CD4-positive, alpha-beta T cell treated with Interleukin-21 for 1 hour (primary cell): ENCODE results near the gene PCDHGB5.
A peak's percentile ranks its signal among the peaks of the same experiment; 100 is the strongest.
"Not testable (repeated sequence)": the region's sequence is repeated elsewhere in the genome, so short reads cannot be mapped to it uniquely, and the experiment has no call there.

Experiments used
- DNase-seq: peaks from one replicate; pipeline ENCODE4 v3.0.0-alpha.2; 2020

PCDHGB5 gene

DNA sequence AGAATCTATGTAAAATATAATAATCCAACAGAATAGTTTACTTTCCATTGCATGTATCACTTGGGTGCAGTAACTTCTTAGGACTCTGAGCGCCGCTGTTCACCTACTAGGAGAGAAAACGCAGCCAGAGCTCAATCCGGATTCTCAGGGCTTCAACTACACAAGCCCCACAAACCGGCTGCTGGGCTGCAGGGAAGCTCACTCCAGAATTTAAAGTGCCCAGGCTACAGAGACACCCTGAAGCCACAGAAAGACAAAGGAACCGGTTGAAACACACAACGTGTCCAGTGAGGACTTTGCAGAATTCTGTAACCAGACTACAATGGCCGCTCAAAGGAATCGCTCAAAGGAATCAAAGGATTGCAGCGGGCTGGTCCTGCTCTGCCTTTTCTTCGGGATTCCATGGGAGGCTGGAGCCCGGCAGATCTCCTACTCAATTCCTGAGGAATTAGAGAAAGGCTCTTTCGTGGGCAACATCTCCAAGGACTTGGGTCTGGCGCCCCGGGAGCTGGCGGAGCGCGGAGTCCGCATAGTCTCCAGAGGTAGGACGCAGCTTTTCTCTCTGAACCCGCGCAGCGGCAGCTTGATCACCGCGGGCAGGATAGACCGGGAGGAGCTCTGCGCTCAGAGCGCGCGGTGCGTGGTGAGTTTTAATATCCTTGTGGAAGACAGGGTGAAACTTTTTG is 15.2 kb downstream of the PCDHGB5 start, which contains the start of gene PCDHGA10:
PCDHGA10 (plus strand) TSS at position 134 of the 686 bp plus-strand sequence; CDS start at position 323, 189 bp downstream.
- DNase-seq: peak; percentile 63

DNA sequence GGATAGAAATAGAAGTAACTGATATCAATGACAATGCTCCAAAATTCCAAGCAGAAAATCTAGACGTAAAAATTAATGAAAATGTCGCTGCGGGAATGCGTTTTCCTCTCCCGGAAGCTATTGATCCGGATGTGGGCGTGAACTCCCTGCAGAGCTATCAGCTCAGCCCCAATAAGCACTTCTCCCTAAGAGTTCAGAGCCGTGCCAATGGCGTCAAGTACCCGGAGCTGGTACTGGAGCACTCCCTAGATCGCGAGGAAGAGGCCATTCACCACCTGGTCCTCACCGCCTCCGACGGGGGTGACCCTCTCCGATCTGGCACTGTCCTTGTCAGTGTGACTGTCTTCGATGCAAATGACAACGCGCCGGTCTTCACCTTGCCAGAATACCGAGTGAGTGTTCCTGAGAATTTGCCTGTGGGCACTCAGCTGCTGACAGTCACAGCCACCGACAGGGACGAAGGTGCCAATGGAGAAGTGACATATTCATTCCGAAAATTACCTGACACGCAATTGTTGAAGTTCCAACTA is 15.9 kb downstream of the PCDHGB5 start:
- no peak for DNase-seq

DNA sequence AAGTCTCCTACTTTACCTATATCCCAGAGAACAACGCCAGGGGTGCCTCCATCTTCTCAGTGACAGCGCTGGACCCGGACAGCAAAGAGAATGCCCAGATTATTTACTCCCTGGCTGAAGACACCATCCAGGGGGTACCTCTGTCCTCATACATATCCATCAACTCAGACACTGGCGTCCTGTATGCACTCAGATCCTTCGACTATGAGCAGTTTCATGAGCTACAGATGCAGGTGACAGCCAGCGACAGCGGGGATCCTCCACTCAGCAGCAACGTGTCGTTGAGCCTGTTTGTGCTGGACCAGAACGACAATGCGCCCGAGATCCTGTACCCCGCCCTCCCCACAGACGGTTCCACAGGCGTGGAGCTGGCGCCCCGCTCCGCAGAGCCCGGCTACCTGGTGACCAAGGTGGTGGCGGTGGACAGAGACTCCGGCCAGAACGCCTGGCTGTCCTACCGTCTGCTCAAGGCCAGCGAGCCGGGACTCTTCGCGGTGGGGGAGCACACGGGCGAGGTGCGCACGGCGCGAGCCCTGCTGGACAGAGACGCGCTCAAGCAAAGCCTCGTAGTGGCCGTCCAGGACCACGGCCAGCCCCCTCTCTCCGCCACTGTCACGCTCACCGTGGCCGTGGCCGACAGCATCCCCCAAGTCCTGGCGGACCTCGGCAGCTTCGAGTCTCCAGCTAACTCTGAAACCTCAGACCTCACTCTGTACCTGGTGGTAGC is 17.0 kb downstream of the PCDHGB5 start:
- not testable (repeated sequence) for DNase-seq

DNA sequence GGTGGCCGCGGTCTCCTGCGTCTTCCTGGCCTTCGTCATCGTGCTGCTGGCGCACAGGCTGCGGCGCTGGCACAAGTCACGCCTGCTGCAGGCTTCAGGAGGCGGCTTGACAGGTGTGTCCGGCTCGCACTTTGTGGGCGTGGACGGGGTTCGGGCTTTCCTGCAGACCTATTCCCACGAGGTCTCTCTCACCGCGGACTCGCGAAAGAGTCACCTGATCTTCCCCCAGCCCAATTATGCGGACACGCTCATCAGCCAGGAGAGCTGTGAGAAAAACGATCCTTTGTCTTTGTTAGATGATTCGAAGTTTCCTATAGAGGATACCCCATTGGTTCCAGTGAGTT is 17.5 kb downstream of the PCDHGB5 start:
- not testable (repeated sequence) for DNase-seq

DNA sequence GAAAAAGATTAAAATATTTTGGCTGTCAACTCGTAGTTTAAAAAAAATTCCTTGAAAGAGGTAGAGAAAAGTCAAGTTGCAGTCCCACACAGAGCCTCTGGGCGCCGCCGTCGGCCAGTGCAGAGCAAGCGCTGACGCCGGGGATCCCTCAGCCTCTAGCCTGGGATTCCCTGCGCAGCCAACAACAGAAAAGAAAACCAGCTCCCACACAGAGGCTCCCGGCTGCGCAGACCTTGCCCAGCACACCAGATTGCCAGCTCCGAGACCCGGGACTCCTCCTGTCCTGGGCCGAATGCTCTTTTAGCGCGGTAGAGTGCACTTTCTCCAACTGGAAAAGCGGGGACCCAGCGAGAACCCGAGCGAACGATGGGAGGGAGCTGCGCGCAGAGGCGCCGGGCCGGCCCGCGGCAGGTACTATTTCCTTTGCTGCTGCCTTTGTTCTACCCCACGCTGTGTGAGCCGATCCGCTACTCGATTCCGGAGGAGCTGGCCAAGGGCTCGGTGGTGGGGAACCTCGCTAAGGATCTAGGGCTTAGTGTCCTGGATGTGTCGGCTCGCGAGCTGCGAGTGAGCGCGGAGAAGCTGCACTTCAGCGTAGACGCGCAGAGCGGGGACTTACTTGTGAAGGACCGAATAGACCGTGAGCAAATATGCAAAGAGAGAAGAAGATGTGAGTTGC is 19.9 kb downstream of the PCDHGB5 start, which contains the start of gene PCDHGB7:
PCDHGB7 (plus strand) TSS at position 184 of the 679 bp plus-strand sequence; CDS start at position 367, 183 bp downstream.
- peak; percentile 49 for DNase-seq

DNA sequence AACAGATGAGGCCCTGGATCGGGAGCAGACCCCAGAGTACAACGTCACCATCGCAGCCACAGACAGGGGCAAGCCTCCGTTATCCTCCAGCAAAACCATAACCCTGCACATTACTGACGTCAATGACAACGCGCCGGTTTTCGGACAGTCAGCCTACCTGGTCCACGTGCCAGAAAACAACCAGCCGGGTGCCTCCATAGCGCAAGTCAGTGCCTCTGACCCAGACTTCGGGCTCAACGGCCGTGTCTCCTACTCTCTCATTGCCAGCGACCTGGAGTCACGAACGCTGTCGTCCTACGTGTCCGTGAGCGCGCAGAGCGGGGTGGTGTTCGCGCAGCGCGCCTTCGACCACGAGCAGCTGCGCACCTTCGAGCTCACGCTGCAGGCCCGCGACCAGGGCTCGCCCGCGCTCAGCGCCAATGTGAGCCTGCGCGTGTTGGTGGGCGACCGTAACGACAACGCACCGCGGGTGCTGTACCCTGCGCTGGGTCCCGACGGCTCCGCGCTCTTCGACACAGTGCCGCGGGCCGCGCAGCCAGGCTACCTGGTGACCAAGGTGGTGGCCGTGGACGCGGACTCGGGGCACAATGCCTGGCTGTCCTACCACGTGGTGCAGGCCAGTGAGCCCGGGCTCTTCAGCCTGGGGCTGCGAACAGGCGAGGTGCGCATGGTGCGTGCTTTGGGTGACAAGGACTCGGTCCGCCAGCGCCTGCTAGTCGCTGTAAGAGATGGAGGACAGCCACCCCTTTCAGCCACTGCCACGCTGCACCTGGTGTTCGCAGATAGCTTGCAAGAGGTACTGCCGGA is 21.5 kb downstream of the PCDHGB5 start:
- DNase-seq: no peak

DNA sequence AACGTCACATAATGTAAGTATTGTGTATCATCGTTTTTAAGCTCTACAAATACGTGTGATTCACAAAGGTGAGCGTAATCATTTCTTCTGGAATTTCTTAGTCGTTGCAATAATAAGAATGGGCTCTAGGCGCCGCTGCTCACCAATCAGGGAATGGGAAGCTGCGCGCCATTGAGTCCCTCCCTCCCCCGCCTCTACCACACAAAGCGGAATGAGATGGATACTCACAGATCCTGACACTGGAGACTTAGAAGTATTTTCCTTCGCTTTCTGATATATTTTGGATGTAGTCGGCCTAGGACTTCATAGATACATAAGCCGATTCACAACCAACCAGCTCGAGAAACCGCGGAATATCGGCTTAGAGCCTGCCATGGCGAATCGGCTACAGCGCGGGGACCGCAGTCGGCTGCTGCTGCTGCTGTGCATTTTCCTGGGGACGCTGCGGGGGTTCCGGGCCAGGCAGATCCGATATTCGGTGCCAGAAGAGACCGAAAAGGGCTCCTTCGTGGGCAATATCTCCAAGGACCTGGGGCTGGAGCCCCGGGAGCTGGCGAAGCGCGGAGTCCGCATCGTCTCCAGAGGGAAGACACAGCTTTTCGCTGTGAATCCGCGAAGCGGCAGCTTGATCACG is 23.2 kb downstream of the PCDHGB5 start, which contains the start of gene PCDHGA11:
PCDHGA11 (plus strand) TSS at position 197 of the 634 bp plus-strand sequence; CDS start at position 374, 177 bp downstream.
- DNase-seq: peak; percentile 51

DNA sequence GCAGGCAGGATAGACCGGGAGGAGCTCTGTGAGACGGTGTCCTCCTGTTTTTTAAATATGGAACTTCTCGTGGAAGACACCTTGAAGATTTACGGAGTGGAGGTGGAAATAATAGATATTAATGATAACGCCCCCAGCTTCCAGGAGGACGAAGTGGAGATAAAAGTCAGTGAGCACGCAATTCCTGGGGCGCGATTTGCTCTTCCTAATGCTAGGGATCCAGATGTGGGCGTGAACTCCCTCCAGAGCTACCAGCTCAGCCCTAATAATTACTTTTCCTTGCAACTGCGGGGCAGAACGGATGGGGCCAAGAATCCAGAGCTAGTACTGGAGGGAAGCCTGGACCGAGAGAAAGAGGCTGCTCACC is 23.7 kb downstream of the PCDHGB5 start:
- DNase-seq: no peak

DNA sequence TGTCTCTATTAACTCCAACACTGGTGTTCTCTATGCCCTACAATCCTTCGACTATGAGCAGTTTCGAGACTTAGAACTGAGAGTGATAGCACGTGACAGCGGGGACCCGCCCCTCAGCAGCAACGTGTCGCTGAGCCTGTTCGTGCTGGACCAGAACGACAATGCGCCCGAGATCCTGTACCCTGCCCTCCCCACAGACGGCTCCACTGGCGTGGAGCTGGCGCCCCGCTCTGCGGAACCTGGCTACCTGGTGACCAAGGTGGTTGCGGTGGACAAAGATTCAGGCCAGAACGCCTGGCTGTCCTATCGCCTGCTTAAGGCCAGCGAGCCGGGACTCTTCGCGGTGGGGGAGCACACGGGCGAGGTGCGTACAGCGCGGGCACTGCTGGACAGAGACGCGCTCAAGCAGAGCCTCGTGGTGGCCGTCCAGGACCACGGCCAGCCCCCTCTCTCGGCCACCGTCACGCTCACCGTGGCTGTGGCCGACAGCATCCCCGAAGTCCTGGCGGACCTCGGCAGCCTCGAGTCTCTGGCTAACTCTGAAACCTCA is 25.1 kb downstream of the PCDHGB5 start:
- no peak for DNase-seq

DNA sequence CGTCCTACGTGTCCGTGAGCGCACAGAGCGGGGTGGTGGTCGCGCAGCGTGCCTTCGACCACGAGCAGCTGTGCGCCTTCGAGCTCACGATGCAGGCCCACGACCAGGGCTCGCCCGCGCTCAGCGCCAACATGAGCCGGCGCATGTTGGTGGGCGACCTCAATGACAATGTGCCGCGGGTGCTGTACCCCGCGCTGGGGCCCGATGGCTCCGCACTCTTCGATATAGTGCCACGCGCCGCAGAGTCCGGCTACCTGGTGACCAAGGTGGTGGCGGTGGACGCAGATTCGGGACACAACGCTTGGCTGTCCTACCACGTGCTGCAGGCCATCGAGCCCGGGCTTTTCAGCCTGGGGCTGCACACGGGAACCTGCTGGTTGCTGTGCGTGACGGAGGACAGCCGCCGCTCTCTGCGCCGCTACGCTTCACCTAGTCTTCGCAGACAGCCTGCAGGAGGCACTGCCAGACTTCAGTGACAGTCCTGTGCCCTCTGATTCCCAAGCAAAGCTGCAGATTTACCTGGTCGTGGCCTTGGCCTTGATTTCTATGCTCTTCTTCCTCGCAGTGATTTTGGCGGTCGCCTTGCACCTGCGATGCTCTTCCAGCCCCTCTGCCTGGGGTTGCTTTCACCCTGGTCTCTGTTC is 30.2 kb downstream of the PCDHGB5 start:
- no peak for DNase-seq

DNA sequence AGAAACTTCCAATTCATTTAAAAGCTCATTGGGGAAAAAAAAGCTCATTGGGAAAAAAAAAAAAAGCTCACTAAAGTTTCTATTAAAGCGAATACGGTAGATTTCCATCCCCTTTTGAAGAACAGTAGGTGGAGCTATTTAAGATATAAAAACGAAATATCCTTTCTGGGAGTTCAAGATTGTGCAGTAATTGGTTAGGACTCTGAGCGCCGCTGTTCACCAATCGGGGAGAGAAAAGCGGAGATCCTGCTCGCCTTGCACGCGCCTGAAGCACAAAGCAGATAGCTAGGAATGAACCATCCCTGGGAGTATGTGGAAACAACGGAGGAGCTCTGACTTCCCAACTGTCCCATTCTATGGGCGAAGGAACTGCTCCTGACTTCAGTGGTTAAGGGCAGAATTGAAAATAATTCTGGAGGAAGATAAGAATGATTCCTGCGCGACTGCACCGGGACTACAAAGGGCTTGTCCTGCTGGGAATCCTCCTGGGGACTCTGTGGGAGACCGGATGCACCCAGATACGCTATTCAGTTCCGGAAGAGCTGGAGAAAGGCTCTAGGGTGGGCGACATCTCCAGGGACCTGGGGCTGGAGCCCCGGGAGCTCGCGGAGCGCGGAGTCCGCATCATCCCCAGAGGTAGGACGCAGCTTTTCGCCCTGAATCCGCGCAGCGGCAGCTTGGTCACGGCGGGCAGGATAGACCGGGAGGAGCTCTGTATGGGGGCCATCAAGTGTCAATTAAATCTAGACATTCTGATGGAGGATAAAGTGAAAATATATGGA is 32.8 kb downstream of the PCDHGB5 start, which contains the start of gene PCDHGA12:
PCDHGA12 (plus strand) TSS at position 176 of the 782 bp plus-strand sequence; CDS start at position 429, 253 bp downstream.
- no peak for DNase-seq

DNA sequence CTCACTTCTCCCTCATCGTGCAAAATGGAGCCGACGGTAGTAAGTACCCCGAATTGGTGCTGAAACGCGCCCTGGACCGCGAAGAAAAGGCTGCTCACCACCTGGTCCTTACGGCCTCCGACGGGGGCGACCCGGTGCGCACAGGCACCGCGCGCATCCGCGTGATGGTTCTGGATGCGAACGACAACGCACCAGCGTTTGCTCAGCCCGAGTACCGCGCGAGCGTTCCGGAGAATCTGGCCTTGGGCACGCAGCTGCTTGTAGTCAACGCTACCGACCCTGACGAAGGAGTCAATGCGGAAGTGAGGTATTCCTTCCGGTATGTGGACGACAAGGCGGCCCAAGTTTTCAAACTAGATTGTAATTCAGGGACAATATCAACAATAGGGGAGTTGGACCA is 33.5 kb downstream of the PCDHGB5 start:
- DNase-seq: no peak

DNA sequence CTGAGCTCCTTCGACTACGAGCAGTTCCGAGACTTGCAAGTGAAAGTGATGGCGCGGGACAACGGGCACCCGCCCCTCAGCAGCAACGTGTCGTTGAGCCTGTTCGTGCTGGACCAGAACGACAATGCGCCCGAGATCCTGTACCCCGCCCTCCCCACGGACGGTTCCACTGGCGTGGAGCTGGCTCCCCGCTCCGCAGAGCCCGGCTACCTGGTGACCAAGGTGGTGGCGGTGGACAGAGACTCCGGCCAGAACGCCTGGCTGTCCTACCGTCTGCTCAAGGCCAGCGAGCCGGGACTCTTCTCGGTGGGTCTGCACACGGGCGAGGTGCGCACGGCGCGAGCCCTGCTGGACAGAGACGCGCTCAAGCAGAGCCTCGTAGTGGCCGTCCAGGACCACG is 34.6 kb downstream of the PCDHGB5 start:
- DNase-seq: not testable (repeated sequence)

DNA sequence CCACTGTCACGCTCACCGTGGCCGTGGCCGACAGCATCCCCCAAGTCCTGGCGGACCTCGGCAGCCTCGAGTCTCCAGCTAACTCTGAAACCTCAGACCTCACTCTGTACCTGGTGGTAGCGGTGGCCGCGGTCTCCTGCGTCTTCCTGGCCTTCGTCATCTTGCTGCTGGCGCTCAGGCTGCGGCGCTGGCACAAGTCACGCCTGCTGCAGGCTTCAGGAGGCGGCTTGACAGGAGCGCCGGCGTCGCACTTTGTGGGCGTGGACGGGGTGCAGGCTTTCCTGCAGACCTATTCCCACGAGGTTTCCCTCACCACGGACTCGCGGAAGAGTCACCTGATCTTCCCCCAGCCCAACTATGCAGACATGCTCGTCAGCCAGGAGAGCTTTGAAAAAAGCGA is 35.0 kb downstream of the PCDHGB5 start:
- not testable (repeated sequence) for DNase-seq

DNA sequence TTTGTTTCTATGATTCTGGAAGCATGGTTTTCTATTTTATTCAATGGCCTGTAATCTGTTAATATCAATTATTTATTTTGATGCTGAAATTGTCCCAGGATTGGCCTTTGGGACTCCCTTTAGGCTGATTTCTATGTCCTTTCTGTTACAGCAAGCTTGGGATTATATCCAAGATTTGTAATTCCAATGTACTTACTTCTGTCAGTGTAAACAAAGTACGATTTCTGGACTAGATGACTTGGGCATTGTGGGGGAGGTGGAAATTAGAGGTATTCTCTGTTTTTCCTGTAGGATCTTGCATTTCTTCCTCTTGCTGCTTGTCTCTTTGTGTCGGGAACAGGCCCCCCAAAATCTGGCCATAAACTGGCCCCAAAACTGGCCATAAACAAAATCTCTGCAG is 36.3 kb downstream of the PCDHGB5 start:
- DNase-seq: no peak

DNA sequence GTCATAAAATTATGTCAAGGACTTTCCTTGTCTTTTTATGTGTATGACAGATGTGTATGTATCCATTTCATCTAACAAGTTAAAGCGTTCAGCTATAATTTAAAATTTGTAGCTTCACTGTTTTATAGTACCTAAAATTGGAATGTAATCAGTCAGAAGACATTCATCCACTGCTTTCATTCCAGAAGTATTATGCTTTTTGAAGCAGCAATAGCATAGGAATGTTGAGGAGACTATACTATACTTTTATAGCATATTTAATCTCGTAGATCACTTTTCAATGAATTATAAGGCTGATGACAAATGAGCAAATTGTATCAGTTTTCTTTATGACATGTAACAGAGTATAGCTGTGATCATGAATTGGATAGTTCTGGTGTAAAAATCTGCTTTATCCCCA is 39.5 kb downstream of the PCDHGB5 start:
- no peak for DNase-seq

DNA sequence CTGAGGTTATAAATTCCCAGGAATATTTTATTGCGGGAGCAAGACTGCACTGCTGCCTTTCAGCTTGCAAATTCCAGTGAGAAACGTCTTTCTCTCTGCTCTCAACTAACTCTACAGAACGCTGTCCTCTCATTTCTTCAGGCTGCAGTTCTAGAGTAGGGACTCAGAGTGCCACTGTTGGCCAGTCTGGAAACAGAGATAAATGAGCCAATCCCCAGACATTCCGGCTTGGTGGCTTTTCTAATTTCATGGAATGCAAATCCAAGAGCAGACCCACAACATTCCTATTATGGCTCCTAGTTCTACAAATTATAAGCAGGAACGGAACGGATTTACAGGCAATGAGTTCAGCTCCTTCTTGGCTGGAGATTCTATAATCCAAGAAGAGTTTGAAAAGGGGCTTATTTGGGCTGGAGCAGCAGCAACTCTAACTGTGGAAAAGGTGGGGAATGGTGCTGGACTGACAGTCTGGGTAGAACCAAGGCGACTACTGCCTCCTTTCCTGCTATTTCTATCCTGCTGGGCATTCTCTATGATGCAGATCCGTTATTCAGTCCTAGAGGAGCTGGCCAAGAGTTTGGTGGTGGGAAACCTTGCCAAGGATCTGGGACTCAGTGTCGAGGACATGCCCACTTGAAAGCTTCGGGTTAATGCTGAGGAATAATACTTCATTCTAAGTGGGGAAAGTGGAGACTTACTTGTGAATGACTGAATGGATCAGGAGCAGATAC is 41.8 kb downstream of the PCDHGB5 start:
- DNase-seq: no peak

DNA sequence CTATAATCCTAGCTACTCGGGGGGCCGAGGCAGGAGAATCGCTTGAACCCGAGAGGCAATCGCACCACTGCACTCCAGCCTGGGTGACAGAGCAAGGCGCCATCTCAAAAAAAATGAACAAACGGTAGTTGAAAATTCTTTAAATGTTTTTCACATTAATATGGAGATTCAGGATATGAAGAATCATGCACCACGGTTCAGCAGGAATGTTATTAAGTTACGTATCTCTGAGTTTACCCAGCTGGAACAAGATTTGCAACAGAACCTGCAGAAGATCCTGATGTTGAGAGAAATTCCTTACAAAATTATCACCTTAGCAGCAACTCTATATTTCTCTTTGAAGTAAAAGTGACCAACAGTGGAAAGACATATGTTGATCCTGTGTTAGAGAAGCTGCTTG is 42.6 kb downstream of the PCDHGB5 start:
- no peak for DNase-seq

DNA sequence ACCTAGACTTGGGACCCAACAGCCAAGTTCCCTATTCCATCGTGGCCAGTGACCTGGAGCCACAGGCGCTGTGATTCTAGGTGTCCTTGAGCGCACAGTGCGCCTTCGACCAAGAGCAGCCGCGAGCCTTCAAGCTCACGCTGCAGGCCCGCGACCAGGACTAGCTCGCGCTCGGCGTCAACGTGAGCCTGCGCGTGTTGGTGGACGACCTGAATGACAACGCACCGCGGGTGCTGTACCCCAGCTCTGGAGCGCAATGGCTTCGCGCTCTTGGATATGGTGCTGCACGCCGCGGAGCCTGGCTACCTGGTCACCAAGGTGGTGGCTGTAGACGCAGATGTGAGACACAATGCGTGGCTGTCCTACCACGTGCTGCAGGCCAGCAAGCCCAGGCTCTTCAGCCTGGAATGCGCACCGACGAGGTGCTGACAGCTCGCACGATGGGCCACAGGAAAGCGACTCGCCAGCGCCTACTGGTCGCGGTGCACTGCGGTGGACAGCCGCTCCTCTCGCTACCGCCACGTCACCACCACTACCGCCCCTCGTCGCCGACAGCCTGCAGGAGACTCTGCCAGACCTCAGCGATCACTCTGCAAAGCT is 43.9 kb downstream of the PCDHGB5 start:
- DNase-seq: no peak
